Measurements from ENCODE around the gene KRTAP7-1. TPM values are rescaled to one million over a fixed set of nuclear protein-coding genes. Genes with fewer than 3 reads are reported as not detected.

The KRTAP7-1 gene, protein sequence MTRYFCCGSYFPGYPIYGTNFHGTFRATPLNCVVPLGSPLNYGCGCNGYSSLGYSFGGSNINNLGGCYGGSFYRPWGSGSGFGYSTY
- not detected in 2 replicates for total RNA-seq

DNA sequence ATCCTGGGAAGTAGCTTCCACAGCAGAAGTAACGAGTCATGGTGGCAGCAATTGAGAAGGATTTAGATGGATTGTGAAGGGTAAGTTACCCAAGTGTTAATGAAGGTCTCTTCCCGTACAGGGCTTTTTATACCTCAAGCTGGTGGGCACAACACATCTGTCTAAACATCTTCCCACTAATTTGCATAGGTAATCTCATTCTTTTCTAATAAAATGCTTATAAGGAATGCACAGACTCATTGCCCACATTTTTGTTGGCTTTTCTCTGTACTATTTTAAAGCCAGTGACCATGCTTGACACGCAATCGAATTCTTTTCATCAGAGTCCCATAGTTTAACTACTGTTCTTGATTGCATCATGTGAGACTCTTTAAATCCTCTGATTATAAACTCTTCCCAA, at the start of gene KRTAP7-1:
Gene KRTAP7-1 (minus strand): TSS at position 101 of the 400 bp plus-strand sequence. CDS start 61 bp downstream, at position 40.
- intact Hi-C loops (cut with micrococcal nuclease): no loop called here

DNA sequence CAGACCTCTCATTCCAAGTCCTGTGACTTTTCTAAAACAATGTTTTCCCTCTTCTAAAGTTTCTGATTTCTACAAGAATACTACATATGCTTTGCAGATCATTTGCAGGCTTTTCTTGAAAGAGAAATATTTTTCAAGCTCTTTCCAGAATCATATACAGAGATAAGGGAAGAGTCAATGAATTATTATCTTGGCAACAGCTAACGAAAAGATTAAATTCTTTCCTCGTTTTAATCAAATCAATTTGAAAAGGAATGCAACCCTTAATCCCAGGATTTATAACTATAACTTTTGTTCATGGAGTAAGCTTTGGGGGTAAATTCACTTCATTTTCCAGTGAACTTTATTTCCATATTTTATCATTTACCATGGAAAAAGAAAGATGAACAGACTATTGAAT, 45.0 kb upstream of the KRTAP7-1 start:
- intact Hi-C loops (cut with micrococcal nuclease): no loop called here

DNA sequence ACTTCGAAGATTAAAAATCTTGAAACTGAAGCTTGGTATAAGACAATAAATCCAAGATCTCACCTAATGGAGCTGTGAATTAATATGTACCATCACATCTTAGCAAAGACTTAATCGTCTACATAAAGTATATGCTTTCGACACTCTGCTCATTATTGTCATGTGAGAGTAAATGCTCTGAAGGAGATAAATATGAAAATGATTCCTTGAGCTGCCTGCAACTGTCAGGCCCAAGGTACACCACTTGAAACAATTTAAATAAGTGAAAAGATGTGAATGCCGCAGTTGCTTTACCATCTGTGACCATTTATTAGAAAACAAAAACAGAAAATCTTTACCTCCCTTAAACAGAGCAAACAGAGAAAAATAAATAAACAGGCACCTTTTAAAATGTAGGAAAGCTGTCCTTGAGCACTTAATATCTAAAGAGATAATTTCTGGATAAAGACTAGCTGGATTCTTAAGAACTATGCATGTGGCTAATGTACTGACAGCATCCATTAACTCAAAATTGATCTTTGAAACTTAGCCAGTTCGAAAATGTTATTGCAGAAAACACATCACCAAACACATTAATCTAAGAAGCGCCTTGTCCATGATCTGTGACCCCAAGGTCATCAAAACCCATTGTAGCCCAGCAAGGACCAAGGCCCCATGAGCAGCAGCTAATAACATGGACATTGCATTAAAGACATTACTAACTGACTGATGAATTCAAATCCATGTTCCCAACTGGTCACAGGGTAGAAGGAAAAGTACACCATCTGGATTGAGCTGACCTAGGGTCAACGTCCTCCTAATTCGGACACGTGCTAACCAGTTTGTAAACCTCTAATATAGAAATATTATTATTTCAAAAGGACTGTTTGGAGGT, 18.3 kb upstream of the KRTAP7-1 start:
- intact Hi-C loops (cut with micrococcal nuclease): no loop called here

DNA sequence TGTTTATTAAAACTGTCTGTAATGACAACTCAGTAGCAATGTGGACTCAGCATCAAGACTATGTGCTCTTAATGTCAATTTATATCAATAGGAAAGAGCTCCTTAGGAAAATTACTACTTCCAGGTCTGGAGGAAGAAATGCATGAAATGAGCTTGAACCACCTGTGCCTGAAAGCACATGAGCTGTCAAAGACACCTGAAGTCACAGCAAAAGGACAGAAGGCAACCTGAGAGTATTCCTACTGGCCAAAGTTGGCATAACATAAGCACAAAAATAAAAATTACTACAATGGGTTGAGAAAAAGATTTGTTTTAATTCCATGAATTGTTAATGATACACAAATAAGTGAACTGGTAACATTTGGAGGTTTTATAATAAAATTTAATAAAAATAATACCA, 13.4 kb upstream of the KRTAP7-1 start:
- intact Hi-C loops (cut with micrococcal nuclease): no loop called here

DNA sequence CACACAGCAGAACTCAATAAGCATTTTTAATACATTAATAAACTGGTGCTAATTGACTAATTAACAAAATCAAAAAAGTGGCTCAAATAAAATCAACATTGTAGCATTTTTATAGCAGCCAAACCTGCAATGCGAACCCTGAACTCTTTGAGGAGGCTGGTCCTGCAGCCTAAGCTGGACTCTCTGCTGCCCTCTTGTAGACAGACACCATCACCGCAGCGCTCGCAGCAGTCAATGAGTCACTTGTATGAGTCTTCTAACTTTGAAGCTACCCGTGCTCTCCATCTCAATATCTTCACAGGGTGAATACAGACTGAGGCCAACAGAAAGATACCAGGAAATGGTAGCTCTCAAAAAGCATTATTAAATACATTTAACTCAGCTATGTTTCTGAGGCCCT, 9.7 kb upstream of the KRTAP7-1 start:
- intact Hi-C loops (cut with micrococcal nuclease): loop anchor here (2.0 kb wide), 1 partner anchor 247 kb away; no protein-coding TSS in a partner anchor

DNA sequence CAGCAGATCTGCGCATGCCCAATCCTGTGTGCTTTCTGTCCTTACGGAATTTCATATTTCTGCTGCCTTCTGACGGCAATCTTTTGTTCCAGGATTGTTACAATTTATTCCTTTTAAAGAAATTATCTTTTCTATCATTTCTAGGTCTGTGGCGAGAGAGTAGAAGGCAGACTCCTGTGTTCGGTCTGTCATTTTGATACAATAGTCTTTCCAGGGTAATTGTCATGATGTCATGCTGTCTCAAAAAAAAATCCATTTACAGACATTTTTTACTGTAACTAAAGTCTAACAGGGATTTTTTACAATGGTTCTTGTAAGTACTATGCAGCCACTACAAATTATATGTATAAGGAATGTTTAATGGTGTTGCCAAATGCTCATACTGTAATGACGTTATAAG, 9.0 kb upstream of the KRTAP7-1 start:
- intact Hi-C loops (cut with micrococcal nuclease): loop anchor here (2.0 kb wide), 1 partner anchor 248 kb away; no protein-coding TSS in a partner anchor

DNA sequence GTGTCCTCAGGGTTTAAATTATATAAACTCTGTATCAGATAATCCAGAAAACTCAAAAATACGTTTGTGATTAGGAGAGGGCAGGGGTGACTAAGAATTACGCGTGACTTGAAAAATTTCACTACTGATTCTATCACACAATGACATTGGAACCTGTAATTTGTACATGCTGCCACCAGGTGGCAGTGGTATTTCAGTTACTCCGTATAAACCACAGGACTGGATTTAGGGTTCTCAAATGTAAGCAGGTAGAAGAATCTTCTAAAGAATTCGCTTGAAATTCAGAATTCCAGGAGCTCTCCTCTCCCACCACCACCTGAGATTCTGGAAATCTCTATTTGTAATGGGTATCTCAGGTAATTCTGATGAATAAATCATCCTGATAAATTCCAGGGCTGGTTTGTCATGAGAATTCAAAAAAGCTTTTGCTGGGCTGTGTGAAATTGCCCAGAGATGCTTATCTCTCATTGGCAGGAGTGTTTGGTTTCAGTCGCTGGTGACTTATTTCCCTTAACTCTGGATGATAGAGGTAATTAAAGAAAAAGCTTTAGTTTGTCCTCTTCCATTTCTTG, 1.7 kb upstream of the KRTAP7-1 start:
- intact Hi-C loops (cut with micrococcal nuclease): loop anchor here (1.0 kb wide), 1 partner anchor 255 kb away; no protein-coding TSS in a partner anchor

DNA sequence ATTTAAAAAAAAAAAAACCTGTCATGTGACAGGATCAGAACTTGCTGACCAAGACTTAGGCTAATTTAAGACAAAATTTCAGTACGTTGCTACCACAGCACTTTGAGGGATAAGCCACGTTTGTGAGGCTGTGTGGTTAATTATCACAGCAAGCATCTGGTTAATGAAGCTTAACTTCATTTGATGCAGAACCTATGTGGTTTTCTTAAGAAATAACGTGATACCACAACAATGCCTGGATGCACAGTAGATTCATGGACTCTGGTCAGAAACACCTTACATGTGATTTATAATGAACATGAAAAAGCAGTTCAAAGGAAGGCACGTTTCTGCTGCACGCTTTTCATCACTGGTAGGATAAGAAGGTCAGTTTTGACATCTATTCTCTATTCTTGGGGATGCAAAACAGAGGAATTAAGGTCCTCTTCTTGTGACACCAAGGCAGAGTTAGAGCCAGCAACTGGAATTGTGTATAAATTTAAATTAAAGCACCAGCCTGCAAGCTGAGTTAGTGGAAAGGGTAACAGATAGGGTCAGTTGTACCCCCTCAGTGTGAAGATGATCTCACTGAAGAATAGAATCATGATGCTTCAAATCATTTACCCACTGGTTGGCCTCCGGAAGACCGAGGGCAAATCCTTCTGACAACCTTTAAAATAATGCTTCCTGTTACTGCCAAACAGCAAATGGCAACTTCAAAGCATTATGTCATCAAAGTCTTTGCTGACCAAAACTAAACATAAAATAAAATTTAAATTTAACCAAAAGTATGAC, 10.5 kb downstream of the KRTAP7-1 start:
- intact Hi-C loops (cut with micrococcal nuclease): loop anchor here (5.0 kb wide), 1 partner anchor 102 kb away; the partner anchor contains the start of gene KRTAP21-3

DNA sequence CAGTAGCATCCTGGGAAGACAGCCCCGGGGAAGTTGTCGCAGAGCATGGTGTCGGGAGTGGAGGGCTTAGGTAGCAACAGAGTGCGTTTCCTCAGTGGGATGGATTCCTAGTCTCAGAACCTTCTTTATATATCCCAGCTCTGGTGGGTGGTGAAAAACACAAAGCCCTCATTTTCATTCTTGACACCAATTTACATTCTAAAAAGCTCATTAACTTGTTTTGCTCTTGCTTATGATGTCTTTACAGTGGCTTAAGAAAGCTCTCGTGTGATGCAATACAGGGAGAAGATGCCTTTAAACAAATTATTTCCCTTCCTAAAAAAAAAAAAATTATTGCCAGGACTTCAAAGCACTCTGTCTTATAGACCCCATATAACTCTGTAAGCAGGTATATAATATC, 16.4 kb downstream of the KRTAP7-1 start, which contains the start of gene KRTAP8-1:
Gene KRTAP8-1 (minus strand): TSS at position 101 of the 400 bp plus-strand sequence. CDS start 54 bp downstream, at position 47.
- intact Hi-C loops (cut with micrococcal nuclease): no loop called here

DNA sequence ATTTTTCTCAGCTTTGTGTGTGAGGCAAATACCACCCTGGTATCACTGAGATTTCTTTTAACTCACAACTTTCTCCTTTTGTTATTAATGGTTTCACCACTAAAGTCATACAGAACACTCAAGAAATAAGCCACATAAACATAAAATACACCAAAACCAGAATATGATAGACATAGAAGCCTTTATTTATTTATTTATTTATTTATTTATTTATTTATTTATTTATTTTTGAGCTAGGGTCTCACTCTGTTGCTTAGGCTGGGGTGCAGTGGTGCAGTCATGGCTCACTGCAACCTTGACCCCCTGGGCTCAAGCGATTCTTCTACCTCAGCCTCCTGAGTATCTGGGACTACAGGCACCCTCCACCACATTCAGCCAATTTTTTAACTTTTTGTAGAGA, 29.0 kb downstream of the KRTAP7-1 start:
- intact Hi-C loops (cut with micrococcal nuclease): no loop called here

DNA sequence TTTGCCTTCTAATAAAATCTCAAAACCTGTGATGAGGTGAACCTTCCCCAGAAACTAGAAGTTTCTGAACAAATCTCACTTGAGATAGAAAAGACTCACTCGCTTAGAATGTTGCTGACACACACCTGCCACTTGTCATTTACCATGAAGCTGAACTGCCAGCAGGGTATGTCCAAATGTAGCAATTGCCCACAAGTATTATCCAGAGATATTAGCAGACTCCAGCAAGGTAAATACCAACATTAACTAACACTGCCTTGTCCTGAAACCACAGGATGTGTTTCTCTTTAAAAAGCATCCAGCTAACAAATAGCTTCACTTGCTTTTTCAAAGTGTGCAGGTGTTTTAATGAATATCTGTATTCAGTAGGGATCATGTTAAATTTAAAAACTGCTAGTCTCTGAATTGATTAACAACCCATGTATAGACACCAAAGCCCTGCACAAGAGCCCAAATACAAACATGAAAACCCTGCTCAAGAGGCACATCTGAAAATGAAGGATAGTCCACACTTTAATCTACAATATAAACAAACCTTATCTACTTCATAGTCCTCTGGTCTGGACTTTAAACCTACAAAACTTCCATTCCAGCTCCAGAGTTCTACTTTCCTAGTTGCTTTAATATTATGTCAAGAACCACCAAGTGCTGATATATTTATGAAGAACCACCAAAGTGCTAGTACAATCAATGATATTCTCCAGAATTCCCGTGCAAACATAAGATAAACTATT, 35.8 kb downstream of the KRTAP7-1 start:
- intact Hi-C loops (cut with micrococcal nuclease): no loop called here

DNA sequence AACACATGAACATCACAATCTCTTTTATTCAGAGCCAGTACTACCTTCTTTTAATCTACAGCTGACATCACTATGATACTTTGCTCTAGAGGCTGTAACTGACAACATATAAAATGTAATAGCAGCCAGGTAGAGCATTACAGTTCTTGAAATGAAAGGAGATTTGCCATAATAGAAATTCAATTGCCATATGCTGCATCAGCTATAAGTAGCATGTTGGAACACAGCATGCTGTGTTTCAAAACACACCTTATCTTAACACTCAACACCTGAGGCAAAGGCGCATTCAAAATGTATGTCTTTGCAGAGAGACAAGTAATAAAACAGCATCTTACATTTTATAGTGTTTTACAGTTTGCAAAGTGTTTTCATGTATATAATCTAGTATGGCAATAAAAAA, 50.3 kb downstream of the KRTAP7-1 start:
- intact Hi-C loops (cut with micrococcal nuclease): no loop called here

Other genes starting within 250 kb of the KRTAP7-1 start
- not detected in 2 replicates for gene KRTAP22-2, start 239.4 kb downstream of the KRTAP7-1 start, total RNA-seq
- not detected in 2 replicates for gene KRTAP6-3, start 237.3 kb downstream of the KRTAP7-1 start, total RNA-seq
- not detected in 2 replicates for gene KRTAP6-2, start 230.9 kb downstream of the KRTAP7-1 start, total RNA-seq
- gene KRTAP22-1, start 228.7 kb downstream of the KRTAP7-1 start, total RNA-seq: not detected in 2 replicates
- gene KRTAP6-1, start 215.8 kb downstream of the KRTAP7-1 start, total RNA-seq: not detected in 2 replicates
- not detected in 2 replicates for gene KRTAP20-1, start 213.3 kb downstream of the KRTAP7-1 start, total RNA-seq
- gene KRTAP20-4, start 209.1 kb downstream of the KRTAP7-1 start, total RNA-seq: not detected in 2 replicates
- not detected in 2 replicates for gene KRTAP20-2, start 194.6 kb downstream of the KRTAP7-1 start, total RNA-seq
- gene KRTAP20-3, start 186.9 kb downstream of the KRTAP7-1 start, total RNA-seq: not detected in 2 replicates
- not detected in 2 replicates for gene KRTAP21-3, start 111.0 kb downstream of the KRTAP7-1 start, total RNA-seq
- not detected in 2 replicates for gene KRTAP21-2, start 82.5 kb downstream of the KRTAP7-1 start, total RNA-seq
- gene KRTAP21-1, start 74.3 kb downstream of the KRTAP7-1 start, total RNA-seq: not detected in 2 replicates
- not detected in 2 replicates for gene KRTAP8-1, start 16.5 kb downstream of the KRTAP7-1 start, total RNA-seq
- gene KRTAP11-1, start 51.8 kb upstream of the KRTAP7-1 start, total RNA-seq: 0.27 TPM in 1 of 2 replicates, not detected in the other
- gene KRTAP19-8, start 208.7 kb upstream of the KRTAP7-1 start, total RNA-seq: not detected in 2 replicates

Data from T-helper 2 cell treated with Interferon-gamma antibody and Interleukin-4, amounts not matched to agents 100 ng/mL and 5 ng/mL, for 36 hours (primary cell).